ENCODE results near the gene SH3RF3. TPM values are rescaled to one million over a fixed set of nuclear protein-coding genes. Genes with fewer than 3 reads are reported as not detected.

The SH3RF3 gene
- total RNA-seq (2022), result 21.0 and 21.7 TPM in 2 replicates
- Bru-seq, nascent RNA, result percentile 80 among the genes with signal in this experiment
- percentile 70 among the genes with signal in this experiment for BruChase-seq, experiment 1, labeled RNA remaining after a 6-hour chase
- percentile 73 among the genes with signal in this experiment for BruChase-seq, experiment 2, labeled RNA remaining after a 2-hour chase
- long read RNA-seq, full-length matches to known transcripts, result 8 of 62 reads
- long read RNA-seq, partial matches to known transcripts, result 40 of 62 reads
- long read RNA-seq, other reads (novel, unspliced or antisense), result 14 of 62 reads

DNA sequence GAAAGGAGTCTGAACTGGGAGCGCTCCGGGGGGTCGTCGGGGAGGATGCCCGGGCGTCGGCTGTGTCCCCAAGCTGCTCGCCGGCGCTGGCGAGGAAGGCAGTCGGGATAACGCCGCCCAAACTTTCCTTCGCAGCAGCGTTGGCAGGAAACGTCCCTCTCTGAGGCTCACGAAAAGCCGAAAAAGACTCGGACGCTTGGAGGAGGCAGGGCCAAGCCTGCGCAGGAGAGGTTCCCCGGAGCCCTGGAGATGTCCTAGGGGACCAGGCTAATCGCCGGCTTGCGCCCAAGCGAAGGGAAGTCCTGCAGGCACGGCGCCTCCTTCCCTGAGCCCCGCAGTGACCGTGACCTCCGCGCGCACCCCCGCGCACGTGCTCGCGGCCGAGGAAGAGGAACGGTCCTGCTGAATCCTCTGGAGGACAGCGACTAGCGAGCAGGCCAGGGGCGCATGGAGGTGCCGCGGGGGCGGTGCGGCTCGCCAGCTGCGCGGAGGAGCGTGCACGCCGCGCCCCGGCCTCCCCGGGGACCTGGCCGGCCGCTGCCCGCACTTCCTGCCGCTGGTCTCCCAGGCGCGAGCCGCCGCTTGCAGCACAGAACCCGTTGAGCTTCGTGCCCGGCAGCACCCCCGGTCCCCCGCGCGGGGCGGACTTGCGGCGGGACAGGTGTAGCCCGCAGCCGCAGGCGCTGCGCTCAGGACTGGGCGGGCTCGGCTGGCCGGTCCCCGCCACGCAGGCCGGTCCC, at the start of gene SH3RF3:
Gene SH3RF3 (plus strand): TSS at position 590 of the 740 bp plus-strand sequence.
- no peaks in the 10 kb centered on the region for H3K9me3 Mint-ChIP-seq (ENCODE audit: unreplicated experiment)
- H3K4me1 Mint-ChIP-seq (ENCODE audit: insufficient read depth, unreplicated experiment), result peaks cover 58% of the 10 kb centered on the region
- intact Hi-C loops (cut with micrococcal nuclease), result loop anchor here (1.0 to 5.0 kb wide), 9 partner anchors 44 to 382 kb away; no protein-coding TSS in a partner anchor
- peak within 1 kb of the TSS; percentile 92 for H3K4me3 Mint-ChIP-seq (ENCODE audit: unreplicated experiment)
- TSS peak; percentile 15 for BruUV-seq (replicated peaks)
- H3K27me3 Mint-ChIP-seq (ENCODE audit: insufficient read depth, unreplicated experiment), result no peaks in the 10 kb centered on the region
- H3K36me3 Mint-ChIP-seq (ENCODE audit: insufficient read depth, unreplicated experiment), result peaks cover 5% of the 10 kb centered on the region
- POLR2A ChIA-PET, result interaction anchor here (0.7 to 1.3 kb wide), 6 partner anchors 81 to 385 kb away, joined by 3 to 6 read pairs (median 4); no protein-coding TSS in a partner anchor
- DNase-seq (ENCODE audit: unreplicated experiment), result peak; percentile 57
- CTCF ChIA-PET, result interaction anchor here (0.5 to 5.3 kb wide), 25 partner anchors 20 to 1566 kb away, joined by 3 to 89 read pairs (median 3); no protein-coding TSS in a partner anchor
- TF ChIP-seq, protein P1, sequence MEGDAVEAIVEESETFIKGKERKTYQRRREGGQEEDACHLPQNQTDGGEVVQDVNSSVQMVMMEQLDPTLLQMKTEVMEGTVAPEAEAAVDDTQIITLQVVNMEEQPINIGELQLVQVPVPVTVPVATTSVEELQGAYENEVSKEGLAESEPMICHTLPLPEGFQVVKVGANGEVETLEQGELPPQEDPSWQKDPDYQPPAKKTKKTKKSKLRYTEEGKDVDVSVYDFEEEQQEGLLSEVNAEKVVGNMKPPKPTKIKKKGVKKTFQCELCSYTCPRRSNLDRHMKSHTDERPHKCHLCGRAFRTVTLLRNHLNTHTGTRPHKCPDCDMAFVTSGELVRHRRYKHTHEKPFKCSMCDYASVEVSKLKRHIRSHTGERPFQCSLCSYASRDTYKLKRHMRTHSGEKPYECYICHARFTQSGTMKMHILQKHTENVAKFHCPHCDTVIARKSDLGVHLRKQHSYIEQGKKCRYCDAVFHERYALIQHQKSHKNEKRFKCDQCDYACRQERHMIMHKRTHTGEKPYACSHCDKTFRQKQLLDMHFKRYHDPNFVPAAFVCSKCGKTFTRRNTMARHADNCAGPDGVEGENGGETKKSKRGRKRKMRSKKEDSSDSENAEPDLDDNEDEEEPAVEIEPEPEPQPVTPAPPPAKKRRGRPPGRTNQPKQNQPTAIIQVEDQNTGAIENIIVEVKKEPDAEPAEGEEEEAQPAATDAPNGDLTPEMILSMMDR (IDR thresholded peaks at IDR 0.05; ENCODE audit: unreplicated experiment), result no peak
- no peak within 1 kb of the TSS for H3K27ac Mint-ChIP-seq (ENCODE audit: low read depth, unreplicated experiment)

DNA sequence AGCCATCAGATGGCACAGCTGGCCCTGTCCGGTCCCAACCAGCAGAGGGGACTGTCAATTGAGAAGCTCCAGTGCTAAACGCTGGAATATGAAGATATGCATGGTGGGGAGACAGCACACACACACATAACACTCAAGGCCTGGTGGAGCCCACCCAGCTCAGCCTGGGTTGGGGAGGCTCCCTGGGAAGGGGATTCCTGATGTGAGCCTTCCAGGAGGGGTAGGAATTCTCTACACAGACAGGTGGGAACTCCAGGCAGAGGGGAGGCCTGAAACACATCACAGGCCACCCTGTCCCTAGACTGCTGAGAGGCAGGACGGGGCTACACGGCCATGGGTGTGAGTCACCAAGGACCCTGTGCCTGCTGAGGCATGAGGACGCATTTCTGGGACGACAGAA, 49.4 kb upstream of the SH3RF3 start:
- Mint-ChIP-seq H3K4me1 (ENCODE audit: insufficient read depth, unreplicated experiment) (no peaks in the 10 kb centered on the region), H3K27me3 (ENCODE audit: insufficient read depth, unreplicated experiment) (peaks cover 37% of the 10 kb centered on the region)
- CTCF ChIA-PET, result interaction anchor here (0.6 kb wide), 1 partner anchor 28 kb away, joined by 7 read pairs; no protein-coding TSS in a partner anchor

DNA sequence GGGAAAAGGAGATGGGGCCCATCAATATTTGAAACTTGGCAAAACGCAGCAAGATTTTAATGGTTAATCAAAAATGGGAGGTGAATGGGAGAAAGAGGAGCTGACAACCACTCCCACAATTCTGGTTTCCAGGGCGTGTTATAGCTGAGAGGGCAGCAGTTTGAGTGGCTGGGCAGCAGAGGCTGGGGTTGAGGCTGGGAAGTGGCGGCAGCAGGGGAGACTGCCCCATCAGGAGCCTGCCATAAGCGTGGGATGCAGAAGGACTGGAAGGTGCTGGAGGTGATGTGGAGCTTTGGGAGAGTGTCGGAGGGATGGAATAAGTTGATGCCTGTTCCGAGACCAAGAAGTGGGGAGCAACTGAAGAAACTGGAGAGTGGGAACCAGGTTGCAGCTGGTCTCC, 48.9 kb upstream of the SH3RF3 start:
- no peaks in the 10 kb centered on the region for H3K4me1 Mint-ChIP-seq (ENCODE audit: insufficient read depth, unreplicated experiment)
- no TSS peak for BruUV-seq (replicated peaks)

More for the DNA sequence above, 49.4 kb upstream of the SH3RF3 start:
- Mint-ChIP-seq H3K9me3 (ENCODE audit: unreplicated experiment) (no peaks in the 10 kb centered on the region), H3K27ac (ENCODE audit: low read depth, unreplicated experiment) (no peak overlapping the region), H3K4me3 (ENCODE audit: unreplicated experiment) (no peak overlapping the region), H3K36me3 (ENCODE audit: insufficient read depth, unreplicated experiment) (no peaks in the 10 kb centered on the region)
- no peak for DNase-seq (ENCODE audit: unreplicated experiment)
- BruUV-seq (replicated peaks), result no TSS peak
- POLR2A ChIA-PET, result no interaction called here
- intact Hi-C loops (cut with micrococcal nuclease), result no loop called here
- TF ChIP-seq, protein P1 (IDR thresholded peaks at IDR 0.05; ENCODE audit: unreplicated experiment), result no peak

More for the DNA sequence above, 48.9 kb upstream of the SH3RF3 start:
- Mint-ChIP-seq H3K36me3 (ENCODE audit: insufficient read depth, unreplicated experiment) (no peaks in the 10 kb centered on the region), H3K9me3 (ENCODE audit: unreplicated experiment) (no peaks in the 10 kb centered on the region), H3K27me3 (ENCODE audit: insufficient read depth, unreplicated experiment) (peaks cover 38% of the 10 kb centered on the region), H3K4me3 (ENCODE audit: unreplicated experiment) (no peak overlapping the region), H3K27ac (ENCODE audit: low read depth, unreplicated experiment) (no peak overlapping the region)
- POLR2A ChIA-PET, result no interaction called here
- TF ChIP-seq, protein P1 (IDR thresholded peaks at IDR 0.05; ENCODE audit: unreplicated experiment), result no peak
- no peak for DNase-seq (ENCODE audit: unreplicated experiment)
- CTCF ChIA-PET, result interaction anchor here (0.6 kb wide), 1 partner anchor 27 kb away, joined by 7 read pairs; no protein-coding TSS in a partner anchor
- intact Hi-C loops (cut with micrococcal nuclease), result no loop called here
